ENCODE results near the gene DOHH.

GRCh38 chr19:3515891-3516422 is 15.5 kb upstream of the DOHH start:
- TF ChIP-seq CTCF (conservative IDR thresholded peaks at IDR 0.05; ENCODE audit: low read length) (no peak), EZH2phosphoT487 (IDR thresholded peaks at IDR 0.05; ENCODE audit: borderline replicate concordance) (no peak)
